ENCODE measurements around the gene SUSD3.
"Not testable (repeated sequence)": the region's sequence is repeated elsewhere in the genome, so short reads cannot be mapped to it uniquely, and the experiment has no call there.

The SUSD3 gene

GRCh38 chr9:93114169-93114983 is 55.9 kb downstream of the SUSD3 start:
- DNase-seq, result no peak

GRCh38 chr9:93114984-93115335 is 56.5 kb downstream of the SUSD3 start:
- no peak for DNase-seq

- DNase-seq, result no peak
Observed at GRCh38 chr9:93115486-93116071, 57.1 kb downstream of the SUSD3 start.

GRCh38 chr9:93116072-93116961 is 57.8 kb downstream of the SUSD3 start:
- DNase-seq, result peak; percentile 51

GRCh38 chr9:93117521-93117920 is 59.0 kb downstream of the SUSD3 start:
- DNase-seq, result not testable (repeated sequence)

GRCh38 chr9:93117924-93118862 is 59.7 kb downstream of the SUSD3 start:
- no peak for DNase-seq

- DNase-seq, result no peak
Observed at GRCh38 chr9:93118863-93119702, 60.6 kb downstream of the SUSD3 start.

GRCh38 chr9:93119703-93119952 is 61.1 kb downstream of the SUSD3 start:
- DNase-seq, result no peak

- DNase-seq, result peak; percentile 67
Observed at GRCh38 chr9:93119953-93120845, 61.7 kb downstream of the SUSD3 start.

GRCh38 chr9:93120846-93121315 is 62.4 kb downstream of the SUSD3 start:
- DNase-seq, result no peak

- DNase-seq, result no peak
Observed at GRCh38 chr9:93121316-93122241, 63.1 kb downstream of the SUSD3 start.

- DNase-seq, result no peak
Observed at GRCh38 chr9:93122721-93123221, 64.3 kb downstream of the SUSD3 start.

- no peak for DNase-seq
Observed at GRCh38 chr9:93123561-93124283, 65.2 kb downstream of the SUSD3 start.

- no peak for DNase-seq
Observed at GRCh38 chr9:93124793-93125192, 66.3 kb downstream of the SUSD3 start.

- DNase-seq, result no peak
Observed at GRCh38 chr9:93125331-93125894, 66.9 kb downstream of the SUSD3 start.

- DNase-seq, result no peak
Observed at GRCh38 chr9:93126151-93126781, 67.8 kb downstream of the SUSD3 start.

GRCh38 chr9:93126825-93127368 is 68.4 kb downstream of the SUSD3 start:
- DNase-seq, result no peak
